AG10803 (cell line): ENCODE results near the gene TRIM32.

Experiments
- DNase-seq: peaks from one replicate; pipeline ENCODE4 v3.0.0; 2010; ENCODE audit warnings: low read depth
- H3K4me3 ChIP-seq: 2 replicates; pipeline ENCODE4 v1.5.1; 2011; ENCODE audit warnings: mild to moderate bottlenecking, low read length, control low read depth
- CTCF ChIP-seq: conservative IDR thresholded peaks from 2 replicates; pipeline ENCODE4 v1.5.1; 2011; ENCODE audit warnings: mild to moderate bottlenecking, low read length, control low read depth, inconsistent platforms

Gene TRIM32

DNA sequence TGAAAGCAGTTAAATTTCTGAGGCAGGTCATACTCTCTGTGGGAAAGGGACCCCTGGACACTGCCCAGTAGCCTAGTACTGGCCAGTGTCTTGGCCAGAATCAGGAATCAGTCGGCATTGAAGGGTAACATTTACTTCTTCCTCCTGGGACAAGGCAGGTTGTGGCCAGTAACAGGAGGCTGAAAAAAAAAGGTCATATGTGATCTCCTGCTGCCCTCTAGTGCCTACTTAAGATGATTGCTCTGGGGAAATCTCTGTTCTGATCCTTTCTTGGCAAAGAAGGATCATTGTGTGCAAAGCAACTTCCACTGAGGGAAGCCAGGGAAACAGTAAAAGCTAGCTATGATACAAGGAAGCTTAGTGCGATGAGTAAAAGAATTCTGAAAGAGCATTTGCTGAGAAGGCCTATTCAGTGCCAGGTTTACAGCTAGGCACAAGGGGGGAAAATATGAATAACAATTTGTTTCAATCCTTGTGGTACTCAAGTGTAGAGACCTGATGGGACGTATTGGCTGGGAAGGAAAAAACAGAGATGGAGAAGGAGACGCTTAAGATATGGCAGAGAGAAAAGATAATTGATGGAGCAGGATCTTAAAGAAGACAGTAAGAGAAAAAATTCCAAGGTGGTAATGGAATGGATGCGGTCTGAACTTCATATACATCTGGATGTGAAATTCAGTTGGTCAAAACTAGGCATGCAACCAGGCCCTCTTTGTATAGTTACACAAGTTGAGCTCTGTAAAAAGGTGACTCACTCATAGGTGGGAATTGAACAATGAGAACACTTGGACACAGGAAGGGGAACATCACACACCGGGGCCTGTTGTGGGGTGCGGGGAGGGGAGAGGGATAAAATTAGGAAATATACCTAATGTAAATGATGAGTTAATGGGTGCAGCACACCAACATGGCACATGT, 25.8 kb upstream of the TRIM32 start:
- peak; percentile 83 for TF ChIP-seq CTCF
- no peak overlapping the region for H3K4me3 ChIP-seq
- DNase-seq: peak; percentile 90

DNA sequence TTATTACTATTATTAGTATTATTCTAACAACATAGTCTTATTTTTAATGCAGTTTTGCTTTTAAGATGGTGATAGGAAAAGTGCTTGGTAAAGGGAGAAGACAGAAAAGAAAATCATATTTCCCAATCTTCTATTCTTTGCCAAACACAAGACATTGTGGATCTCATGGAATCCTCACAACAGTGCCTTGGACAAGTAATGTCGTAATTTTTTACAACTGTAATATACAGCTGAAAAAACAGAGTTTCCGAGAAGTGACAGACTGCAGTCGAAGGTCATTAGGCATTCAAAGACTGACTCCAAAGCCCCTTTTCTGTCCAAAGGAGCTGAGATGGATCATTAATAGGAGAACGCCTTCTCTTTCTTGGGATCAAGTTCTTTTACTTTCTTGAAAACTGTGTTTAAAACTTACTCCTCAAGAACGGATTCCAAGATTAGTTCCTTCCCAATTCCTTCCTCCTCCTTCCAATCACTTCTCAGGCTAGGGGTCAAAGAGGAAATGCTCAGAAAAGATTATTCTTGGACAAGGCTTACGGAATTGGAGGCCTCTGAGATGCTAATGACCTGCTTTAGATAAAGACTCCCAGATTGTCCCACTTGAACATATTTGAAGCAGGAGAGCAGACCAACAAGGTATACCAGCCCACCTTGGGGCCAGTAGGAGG, 24.3 kb upstream of the TRIM32 start:
- peak; percentile 74 for DNase-seq
- no peak overlapping the region for H3K4me3 ChIP-seq
- no peak for TF ChIP-seq CTCF

- no peak for DNase-seq
- H3K4me3 ChIP-seq: no peak overlapping the region
- TF ChIP-seq CTCF: no peak
These were observed 23.5 kb upstream of the TRIM32 start for GRCh38 chr9:116663581-116663980.

DNA sequence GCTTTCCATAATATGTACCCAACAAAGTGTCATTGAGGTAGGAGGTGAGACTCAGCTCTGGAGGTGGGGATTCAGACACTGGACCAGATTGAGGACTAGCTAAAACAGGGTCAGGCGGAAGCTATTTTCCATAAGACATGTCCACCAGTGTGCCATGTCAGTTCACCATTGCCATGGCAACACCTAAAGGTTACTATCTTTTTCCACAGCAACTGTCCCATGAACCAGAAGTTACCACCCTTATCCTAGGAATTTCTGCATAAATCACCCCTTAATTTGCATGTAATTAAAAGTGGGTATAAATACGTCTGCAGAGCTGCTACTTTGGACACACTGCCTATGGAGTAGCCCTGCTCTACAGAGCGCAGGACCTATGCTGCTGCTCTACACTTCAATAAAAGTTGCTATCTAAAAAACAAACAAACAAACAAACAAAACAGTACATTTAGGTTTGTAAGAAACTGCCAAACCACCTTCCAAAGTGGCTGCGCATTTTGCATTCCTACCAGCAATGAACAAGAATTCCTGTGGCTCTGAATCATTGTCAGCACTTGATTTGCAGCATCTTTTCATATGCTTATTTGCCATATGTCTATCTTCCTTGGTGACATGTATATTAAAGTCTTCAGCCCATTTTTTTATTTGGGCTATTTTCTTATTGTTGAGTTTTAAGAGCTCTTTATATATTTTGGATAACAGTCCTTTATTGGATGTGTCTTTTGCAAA, 18.0 kb upstream of the TRIM32 start:
- no peak for DNase-seq
- H3K4me3 ChIP-seq: no peak overlapping the region
- no peak for TF ChIP-seq CTCF

GRCh38 chr9:116671605-116672004, 15.5 kb upstream of the TRIM32 start:
- DNase-seq: no peak
- H3K4me3 ChIP-seq: no peak overlapping the region
- TF ChIP-seq CTCF: no peak

GRCh38 chr9:116673375-116673774, 13.7 kb upstream of the TRIM32 start:
- TF ChIP-seq CTCF: no peak
- H3K4me3 ChIP-seq: no peak overlapping the region
- DNase-seq: peak; percentile 33
